Activated naive CD8-positive, alpha-beta T cell treated with anti-CD3 and anti-CD28 coated beads for 36 hours (primary cell): ENCODE measurements around the gene ADAMTS2. TPM values are rescaled to one million over a fixed set of nuclear protein-coding genes. Genes with fewer than 3 reads are reported as not detected.

Experiments used
- DNase-seq: peaks from one replicate; pipeline ENCODE4 v3.0.0; 2021
- H3K27ac Mint-ChIP-seq: one replicate; pipeline ENCODE4 v1.8.0; 2022; ENCODE audit warnings: mild to moderate bottlenecking, moderate library complexity, mixed read lengths
- H3K27me3 Mint-ChIP-seq: one replicate; pipeline ENCODE4 v1.8.0; 2022; ENCODE audit warnings: mild to moderate bottlenecking, mixed read lengths
- H3K36me3 Mint-ChIP-seq: one replicate; pipeline ENCODE4 v1.8.0; 2021; ENCODE audit warnings: mild to moderate bottlenecking, mixed read lengths
- H3K4me1 Mint-ChIP-seq: one replicate; pipeline ENCODE4 v1.8.0; 2021; ENCODE audit warnings: mixed read lengths
- H3K4me3 Mint-ChIP-seq: one replicate; pipeline ENCODE4 v1.8.0; 2022; ENCODE audit warnings: mild to moderate bottlenecking, moderate library complexity, mixed read lengths
- H3K9me3 Mint-ChIP-seq: one replicate; pipeline ENCODE4 v1.8.0; 2022; ENCODE audit warnings: mixed read lengths
- total RNA-seq, 2 experiments: library from RNA; stranded (reverse); gene quantifications; one replicate each; pipeline ENCODE4 v1.2.3, GENCODE V29; 2021

Gene ADAMTS2
- total RNA-seq, 2 experiments from 2014 or later = not detected

DNA sequence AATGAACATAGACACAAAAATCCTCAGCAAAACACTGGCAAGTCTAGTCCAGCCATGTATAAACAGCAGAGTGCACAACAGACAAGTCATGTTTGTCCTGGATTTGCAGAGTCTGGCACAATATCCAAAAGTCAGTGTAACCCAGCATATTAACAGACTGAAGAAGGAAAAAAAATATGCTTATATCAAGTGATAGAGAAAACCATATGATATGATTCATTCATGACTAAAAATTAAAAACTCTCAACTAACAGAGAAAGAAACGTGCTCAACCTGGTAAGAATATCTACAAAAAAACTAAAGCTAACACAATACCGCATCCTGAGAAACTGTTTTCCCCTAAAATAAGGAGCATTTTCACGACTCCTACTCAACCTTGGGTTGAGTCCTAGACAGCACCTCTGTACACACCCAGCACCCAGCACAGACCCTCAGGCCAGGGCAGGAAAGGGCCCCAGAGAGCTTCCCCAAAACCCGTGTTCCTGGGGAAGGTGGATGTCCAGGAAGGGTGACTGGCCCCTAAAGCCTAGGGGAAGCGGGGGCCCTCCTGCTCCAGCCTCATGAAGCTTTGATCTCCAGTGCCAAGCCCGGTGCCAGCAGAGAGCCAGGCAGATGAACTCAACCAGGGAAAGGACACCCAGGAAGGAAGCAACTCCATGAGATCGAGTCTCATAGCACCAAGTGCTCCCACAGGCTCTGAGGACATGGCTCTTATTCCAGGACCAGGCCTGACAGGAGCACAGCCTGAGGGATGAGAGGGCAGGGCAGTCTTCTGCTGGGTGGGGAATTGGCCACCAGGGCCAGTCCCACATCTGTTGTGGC is 38.9 kb downstream of the ADAMTS2 start:
- Mint-ChIP-seq H3K27me3 (no peaks in the 10 kb centered on the region), H3K27ac (no peak overlapping the region), H3K4me1 (no peaks in the 10 kb centered on the region), H3K36me3 (no peaks in the 10 kb centered on the region), H3K9me3 (peaks cover 18% of the 10 kb centered on the region), H3K4me3 (no peak overlapping the region)
- DNase-seq = no peak

DNA sequence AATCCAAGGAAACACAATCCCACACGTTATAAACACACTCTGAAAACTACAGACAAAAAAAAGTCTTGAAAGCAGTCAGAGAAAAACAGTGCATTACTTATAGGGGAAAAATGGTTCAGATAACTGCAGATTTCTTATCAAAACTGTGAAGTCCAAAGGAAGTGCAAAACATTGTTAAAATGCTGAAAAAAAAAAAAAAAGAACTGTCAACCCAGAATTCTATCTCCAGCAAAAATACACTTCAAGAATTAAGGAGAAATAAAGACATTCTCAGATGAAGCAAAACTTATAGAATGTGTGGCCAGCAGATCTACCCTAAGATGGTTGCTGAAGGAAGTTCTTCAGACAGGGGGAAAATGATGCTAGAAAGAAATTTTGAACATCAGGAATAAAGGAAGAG is 40.4 kb downstream of the ADAMTS2 start:
- Mint-ChIP-seq H3K27ac (no peak overlapping the region), H3K4me3 (no peak overlapping the region), H3K9me3 (peaks cover 18% of the 10 kb centered on the region), H3K27me3 (no peaks in the 10 kb centered on the region), H3K36me3 (no peaks in the 10 kb centered on the region), H3K4me1 (no peaks in the 10 kb centered on the region)
- no peak for DNase-seq

DNA sequence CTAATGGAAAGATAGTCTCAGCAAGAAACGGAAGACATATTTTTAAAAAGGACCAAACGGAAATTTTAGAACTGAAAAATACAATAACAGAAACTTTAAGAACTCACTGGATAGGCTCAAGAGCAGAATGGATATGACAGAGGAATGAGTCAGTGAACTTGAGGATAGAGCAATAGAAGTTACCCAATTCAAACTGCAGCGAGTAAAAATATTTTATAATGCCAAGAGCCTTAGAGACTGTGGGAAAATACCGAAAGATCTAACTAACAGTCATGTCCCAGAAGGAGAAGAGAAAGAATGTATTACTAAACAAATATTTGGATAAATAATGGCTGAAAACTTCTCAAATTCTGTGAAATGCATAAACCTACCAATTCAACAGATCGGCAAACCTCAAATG is 40.8 kb downstream of the ADAMTS2 start:
- H3K27ac Mint-ChIP-seq = no peak overlapping the region
- H3K36me3 Mint-ChIP-seq = no peaks in the 10 kb centered on the region
- H3K4me3 Mint-ChIP-seq = no peak overlapping the region
- DNase-seq = no peak
- no peaks in the 10 kb centered on the region for H3K27me3 Mint-ChIP-seq
- H3K9me3 Mint-ChIP-seq = peaks cover 18% of the 10 kb centered on the region
- no peaks in the 10 kb centered on the region for H3K4me1 Mint-ChIP-seq

DNA sequence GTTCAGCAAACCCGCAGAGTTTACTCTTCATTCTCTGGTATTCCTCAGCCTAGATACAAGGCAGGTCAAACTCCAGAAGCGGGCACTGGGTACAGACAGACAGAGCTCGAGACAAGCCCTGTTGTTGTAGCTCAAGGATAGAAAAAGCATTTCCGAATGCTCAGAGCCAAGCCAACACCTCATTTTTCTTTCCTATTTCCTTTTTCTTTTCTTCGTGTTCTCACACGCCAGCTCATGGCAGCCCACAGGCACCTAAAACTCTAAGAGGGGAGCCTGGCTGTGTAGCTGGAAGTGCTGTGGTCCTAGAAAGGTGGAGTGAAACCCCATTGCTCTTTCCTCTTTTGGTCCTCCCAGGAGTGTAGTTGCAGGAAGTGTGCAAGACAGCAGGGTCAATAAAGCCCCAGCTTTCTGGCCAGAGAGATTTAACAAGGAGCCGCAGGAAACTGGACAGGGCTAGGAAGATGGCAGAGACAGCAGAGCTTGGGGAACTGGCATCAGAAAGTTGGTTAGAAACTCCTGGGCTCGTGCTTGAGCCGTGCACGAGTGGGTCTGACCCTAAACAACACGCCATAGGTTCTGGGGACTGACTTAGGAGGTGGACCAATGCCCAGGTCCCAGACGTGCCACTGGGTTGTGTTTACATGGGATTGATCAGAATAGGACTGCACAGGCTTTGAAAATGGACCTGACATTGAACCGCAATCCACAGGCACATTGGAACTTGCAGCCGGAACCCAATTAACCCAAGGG is 41.6 kb downstream of the ADAMTS2 start:
- no peak for DNase-seq
- Mint-ChIP-seq H3K4me1 (no peaks in the 10 kb centered on the region), H3K9me3 (peaks cover 18% of the 10 kb centered on the region), H3K4me3 (no peak overlapping the region), H3K27me3 (no peaks in the 10 kb centered on the region), H3K27ac (no peak overlapping the region), H3K36me3 (no peaks in the 10 kb centered on the region)

DNA sequence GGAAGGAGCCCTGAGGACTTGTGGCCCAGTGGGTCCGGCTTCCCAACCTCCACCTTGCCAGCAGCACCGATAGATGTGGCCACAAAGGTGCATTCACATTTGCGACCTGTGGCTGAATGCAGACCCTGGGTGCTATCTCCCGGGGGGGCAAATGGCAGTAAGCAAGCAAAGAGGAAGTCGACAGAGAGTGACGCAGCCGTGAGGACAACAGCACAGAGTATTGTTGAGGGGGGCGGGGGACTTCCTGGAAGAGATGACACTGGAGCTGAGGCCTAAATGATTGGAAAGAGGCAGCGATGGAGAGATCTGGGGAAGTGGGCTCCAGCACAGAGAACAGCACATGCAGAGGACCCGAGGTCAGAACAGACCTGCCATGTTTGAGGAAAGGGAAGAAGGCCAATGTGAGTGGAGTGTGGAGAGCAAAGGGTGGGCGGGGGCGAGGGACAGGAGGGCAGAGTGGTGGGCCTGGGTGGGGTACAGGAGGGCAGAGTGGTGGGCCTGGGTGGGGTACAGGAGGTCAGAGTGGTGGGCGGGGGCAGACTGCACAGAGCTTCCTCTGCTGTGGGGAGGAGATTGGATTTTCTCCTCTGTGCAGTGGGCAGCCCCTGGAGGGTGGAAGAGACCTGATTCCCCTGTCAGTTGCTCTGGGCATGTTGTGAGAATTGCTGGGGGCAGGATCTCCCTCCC is 42.6 kb downstream of the ADAMTS2 start:
- Mint-ChIP-seq H3K36me3 (no peaks in the 10 kb centered on the region), H3K9me3 (peaks cover 18% of the 10 kb centered on the region), H3K4me3 (no peak overlapping the region), H3K27ac (no peak overlapping the region), H3K4me1 (no peaks in the 10 kb centered on the region), H3K27me3 (no peaks in the 10 kb centered on the region)
- DNase-seq = no peak

DNA sequence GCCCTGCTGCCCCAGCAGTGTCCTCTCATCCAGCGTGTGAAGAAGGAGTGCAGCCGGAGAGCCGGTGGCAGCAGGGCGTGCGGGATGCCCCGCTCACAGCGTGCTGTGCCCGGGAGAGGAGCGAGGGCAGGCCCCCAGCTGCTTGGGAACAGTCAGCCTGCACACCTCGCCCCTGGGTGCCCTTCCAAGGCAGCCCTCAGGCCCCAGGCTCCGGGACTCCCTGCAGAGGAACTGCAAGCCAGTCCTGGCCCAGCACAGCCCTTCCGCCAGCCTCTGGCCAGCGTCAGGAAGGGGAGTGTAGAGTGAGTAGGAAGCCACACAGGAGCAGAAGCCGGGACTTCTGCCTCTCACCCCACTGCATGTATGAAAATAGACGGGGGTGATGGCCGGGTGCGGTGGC is 43.5 kb downstream of the ADAMTS2 start:
- H3K27ac Mint-ChIP-seq = no peak overlapping the region
- no peak overlapping the region for H3K4me3 Mint-ChIP-seq
- no peaks in the 10 kb centered on the region for H3K4me1 Mint-ChIP-seq
- no peaks in the 10 kb centered on the region for H3K36me3 Mint-ChIP-seq
- no peaks in the 10 kb centered on the region for H3K27me3 Mint-ChIP-seq
- DNase-seq = no peak
- H3K9me3 Mint-ChIP-seq = peaks cover 18% of the 10 kb centered on the region

DNA sequence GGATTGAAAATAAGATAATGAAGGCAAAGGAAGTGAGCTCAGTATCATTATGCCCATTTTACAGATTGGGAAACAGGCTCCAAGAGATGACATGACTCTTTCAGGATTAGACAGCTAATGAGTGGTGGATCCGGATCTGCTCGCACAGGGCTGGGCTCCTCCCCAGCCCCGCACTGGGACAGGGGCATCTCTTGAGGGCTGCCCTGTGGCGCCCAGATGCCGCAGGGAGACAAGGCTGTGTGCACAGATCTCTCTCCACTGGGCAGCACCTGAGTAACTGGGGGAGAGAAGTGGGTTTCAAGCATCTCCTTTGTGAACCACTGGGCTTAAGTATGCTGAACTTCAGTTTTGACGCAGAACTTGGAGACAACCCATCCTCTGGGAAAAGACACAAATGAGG is 43.9 kb downstream of the ADAMTS2 start:
- Mint-ChIP-seq H3K36me3 (no peaks in the 10 kb centered on the region), H3K27me3 (no peaks in the 10 kb centered on the region), H3K4me1 (no peaks in the 10 kb centered on the region), H3K9me3 (peaks cover 18% of the 10 kb centered on the region), H3K27ac (no peak overlapping the region), H3K4me3 (no peak overlapping the region)
- no peak for DNase-seq

DNA sequence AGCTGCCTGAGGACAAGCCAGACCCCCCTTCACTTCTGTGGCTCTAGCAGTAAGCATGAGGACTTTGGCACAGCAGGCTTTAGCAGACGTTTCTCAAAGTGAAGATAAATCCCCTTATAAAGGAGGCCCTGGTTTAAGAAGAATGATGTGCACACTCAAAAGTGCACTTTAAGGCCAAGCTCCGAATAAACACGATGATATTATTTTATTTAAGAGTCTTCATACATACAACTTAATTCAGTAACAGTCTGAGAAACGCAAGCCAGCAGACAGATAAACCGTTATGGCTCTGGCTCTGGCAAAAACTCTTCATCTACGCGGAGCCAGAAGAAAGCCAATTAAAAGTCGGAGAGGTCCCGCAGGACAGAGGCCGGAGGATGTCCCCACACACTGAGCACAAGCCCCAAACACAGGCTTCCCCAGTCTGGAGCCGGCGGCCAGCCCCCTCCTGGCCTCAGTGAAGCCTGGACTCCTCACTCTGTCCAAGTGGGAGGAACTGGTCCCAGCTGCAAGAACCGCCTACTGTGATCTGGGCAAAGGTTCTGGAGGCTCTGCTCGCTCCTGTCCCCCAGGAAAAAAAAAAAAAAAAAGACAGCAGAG is 44.6 kb downstream of the ADAMTS2 start:
- no peak overlapping the region for H3K4me3 Mint-ChIP-seq
- no peak overlapping the region for H3K27ac Mint-ChIP-seq
- no peak for DNase-seq
- H3K36me3 Mint-ChIP-seq = no peaks in the 10 kb centered on the region
- H3K9me3 Mint-ChIP-seq = peaks cover 18% of the 10 kb centered on the region
- no peaks in the 10 kb centered on the region for H3K27me3 Mint-ChIP-seq
- no peaks in the 10 kb centered on the region for H3K4me1 Mint-ChIP-seq

DNA sequence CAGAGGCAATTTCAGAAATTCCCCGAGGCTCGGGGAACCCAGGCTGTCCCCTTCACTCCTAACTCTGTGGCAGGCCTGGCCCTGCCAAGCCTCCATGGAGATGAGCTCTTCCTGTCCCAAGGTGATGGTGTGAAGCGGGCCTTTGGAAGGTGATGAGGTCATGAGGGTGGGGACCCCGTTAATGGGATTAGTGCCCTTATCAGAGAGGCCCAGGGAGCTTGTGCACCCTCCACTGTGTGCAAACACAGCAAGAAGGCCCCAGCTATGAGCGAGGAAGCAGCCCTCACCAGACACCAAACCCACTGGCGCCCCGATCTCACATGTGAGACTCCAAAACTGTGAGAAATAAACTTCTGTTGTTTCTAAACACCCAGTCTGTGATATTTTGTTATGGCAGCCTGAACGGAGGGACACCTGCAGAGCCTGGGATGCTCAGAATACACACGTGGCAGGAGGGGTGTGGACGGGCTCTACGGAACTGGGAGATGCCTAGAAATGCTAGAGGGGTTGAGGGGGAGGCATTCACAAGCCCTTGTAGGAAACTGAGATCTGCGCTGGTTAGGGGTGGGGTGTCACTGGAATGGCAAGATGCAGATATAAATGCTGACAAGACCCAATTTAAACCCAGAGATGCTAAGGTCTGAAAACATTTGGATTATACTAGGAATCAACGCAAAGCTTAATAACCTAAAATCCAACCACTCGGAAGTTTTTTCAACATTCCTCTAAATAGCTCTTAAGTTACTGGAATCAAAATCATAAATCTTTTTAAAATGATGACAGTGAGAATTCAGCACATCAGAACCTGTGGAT is 46.9 kb downstream of the ADAMTS2 start:
- peaks cover 3% of the 10 kb centered on the region for H3K9me3 Mint-ChIP-seq

DNA sequence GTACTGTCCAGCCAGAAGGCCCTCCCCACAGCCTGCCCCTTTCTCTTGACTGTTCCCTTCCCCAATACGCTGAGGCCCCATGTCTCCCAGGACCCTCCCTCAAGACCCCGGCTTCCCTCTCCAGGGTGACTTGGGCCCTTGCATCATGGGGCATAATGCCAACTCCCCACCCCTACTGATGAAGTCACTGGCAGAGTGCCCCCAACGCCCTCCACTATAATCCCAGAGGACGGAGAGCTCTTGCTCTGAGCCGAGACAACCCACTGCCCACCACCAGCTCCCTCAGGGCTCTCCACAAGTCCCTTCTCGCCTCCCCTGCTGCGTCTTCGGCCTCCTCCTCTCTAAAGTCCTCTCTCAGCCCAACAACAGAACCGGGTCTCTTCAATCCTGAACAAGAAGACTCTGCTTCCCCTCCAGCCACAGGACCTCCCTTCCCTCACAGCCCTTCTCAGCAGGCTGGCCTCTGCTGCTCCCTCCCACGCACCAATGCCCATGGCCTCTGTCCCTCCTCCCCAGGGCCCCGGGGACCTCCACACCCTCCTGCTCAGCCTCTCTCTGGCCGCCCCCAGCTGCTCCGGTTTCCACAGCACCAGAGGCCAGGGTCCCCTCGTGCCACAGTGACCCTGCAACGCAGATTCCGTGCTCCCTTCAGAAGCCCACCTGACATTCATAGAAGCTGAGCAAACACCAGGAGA is 47.6 kb downstream of the ADAMTS2 start:
- Mint-ChIP-seq H3K4me1 (no peaks in the 10 kb centered on the region), H3K27me3 (no peaks in the 10 kb centered on the region), H3K36me3 (no peaks in the 10 kb centered on the region), H3K27ac (no peak overlapping the region), H3K9me3 (peaks cover 2% of the 10 kb centered on the region), H3K4me3 (no peak overlapping the region)
- DNase-seq = no peak

More for the DNA sequence above, 46.9 kb downstream of the ADAMTS2 start:
- no peaks in the 10 kb centered on the region for H3K36me3 Mint-ChIP-seq
- H3K27ac Mint-ChIP-seq = no peak overlapping the region
- H3K4me3 Mint-ChIP-seq = no peak overlapping the region
- no peaks in the 10 kb centered on the region for H3K27me3 Mint-ChIP-seq
- no peak for DNase-seq
- H3K4me1 Mint-ChIP-seq = no peaks in the 10 kb centered on the region

DNA sequence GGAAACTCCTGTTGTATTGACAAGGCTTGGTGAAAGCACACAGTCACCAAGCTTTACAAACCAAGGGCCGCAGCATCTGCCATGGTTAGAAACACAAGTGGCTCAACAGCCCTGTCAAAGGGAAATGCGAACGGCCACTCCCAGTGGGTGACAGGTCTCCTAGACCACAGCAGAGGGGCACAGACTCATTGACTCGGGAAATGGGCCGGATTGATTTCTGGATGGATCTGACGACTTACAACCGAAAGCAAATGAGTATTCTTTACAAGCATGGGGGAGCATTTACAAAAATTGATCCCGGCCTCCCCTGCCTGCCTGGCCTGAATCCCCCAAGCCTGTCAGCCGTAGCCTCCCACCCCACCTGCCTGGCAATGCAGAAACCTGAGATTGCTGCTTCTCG is 48.2 kb downstream of the ADAMTS2 start:
- Mint-ChIP-seq H3K9me3 (no peaks in the 10 kb centered on the region), H3K36me3 (no peaks in the 10 kb centered on the region)
- no peak for DNase-seq

DNA sequence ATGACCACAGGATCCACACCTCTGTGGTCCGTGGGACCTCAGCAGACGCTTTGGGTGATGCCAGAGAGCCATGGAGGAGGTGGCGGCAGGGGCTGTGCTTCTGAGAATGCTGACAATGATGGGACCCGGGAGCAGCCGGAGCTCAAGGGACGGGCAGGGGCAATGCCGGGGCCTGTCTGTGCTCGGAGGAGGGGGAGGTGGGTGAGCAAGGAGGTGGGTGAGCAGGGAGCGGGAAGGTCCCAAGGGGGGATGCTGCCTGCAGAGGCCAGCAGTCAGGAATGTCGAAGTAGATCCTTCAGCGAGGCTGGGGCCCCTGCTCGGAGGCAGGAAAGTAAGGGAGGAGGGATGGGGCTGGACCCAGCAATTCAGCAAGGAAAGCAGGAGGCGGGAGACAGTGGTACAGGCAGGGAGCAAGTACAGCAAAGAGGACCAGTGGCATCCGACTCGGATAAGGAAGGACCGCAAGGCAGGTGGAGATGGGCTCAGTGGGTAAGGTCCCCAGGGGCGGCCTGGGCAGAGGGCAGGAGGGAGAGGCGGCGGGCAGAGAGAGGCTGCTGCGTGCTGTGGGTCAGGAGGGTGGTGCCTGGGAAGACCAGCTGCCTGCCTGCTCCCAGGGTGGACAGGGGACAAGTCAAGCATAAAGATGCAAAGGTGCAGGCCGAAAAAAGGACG is 49.0 kb downstream of the ADAMTS2 start:
- H3K27ac Mint-ChIP-seq = no peak overlapping the region
- no peaks in the 10 kb centered on the region for H3K36me3 Mint-ChIP-seq
- no peaks in the 10 kb centered on the region for H3K27me3 Mint-ChIP-seq
- H3K9me3 Mint-ChIP-seq = no peaks in the 10 kb centered on the region
- DNase-seq = no peak
- no peaks in the 10 kb centered on the region for H3K4me1 Mint-ChIP-seq
- H3K4me3 Mint-ChIP-seq = no peak overlapping the region

More for the DNA sequence above, 48.2 kb downstream of the ADAMTS2 start:
- H3K4me1 Mint-ChIP-seq = no peaks in the 10 kb centered on the region
- H3K27ac Mint-ChIP-seq = no peak overlapping the region
- H3K4me3 Mint-ChIP-seq = no peak overlapping the region
- no peaks in the 10 kb centered on the region for H3K27me3 Mint-ChIP-seq

DNA sequence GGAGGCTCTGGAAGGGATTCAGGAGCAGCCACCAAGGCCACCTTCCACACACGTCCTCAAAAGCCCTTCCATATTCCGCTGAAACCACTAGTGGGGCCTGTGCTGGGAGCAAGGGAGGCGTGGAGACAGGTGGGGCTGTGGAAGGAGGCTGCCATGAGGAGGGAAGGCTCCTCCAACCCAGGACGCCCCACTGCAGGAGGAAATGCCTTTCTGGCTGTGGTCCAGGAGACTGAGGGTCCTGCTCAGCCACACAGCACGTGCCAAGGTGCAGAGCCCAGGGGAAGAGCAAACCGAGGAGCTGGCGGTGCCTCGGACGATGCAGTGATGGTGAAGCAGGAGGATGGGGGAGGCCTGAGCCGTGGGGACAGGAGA is 49.5 kb downstream of the ADAMTS2 start:
- Mint-ChIP-seq H3K4me3 (no peak overlapping the region), H3K9me3 (no peaks in the 10 kb centered on the region), H3K27me3 (no peaks in the 10 kb centered on the region), H3K4me1 (no peaks in the 10 kb centered on the region), H3K27ac (no peak overlapping the region), H3K36me3 (no peaks in the 10 kb centered on the region)
- DNase-seq = no peak
